ENCODE data around the gene PURA. TPM values are rescaled to one million over a fixed set of nuclear protein-coding genes. Genes with fewer than 3 reads are reported as not detected.

The PURA gene
- total RNA-seq, 1 experiment from 2014 or later: 3.6 TPM

- TF ChIP-seq, protein P1, sequence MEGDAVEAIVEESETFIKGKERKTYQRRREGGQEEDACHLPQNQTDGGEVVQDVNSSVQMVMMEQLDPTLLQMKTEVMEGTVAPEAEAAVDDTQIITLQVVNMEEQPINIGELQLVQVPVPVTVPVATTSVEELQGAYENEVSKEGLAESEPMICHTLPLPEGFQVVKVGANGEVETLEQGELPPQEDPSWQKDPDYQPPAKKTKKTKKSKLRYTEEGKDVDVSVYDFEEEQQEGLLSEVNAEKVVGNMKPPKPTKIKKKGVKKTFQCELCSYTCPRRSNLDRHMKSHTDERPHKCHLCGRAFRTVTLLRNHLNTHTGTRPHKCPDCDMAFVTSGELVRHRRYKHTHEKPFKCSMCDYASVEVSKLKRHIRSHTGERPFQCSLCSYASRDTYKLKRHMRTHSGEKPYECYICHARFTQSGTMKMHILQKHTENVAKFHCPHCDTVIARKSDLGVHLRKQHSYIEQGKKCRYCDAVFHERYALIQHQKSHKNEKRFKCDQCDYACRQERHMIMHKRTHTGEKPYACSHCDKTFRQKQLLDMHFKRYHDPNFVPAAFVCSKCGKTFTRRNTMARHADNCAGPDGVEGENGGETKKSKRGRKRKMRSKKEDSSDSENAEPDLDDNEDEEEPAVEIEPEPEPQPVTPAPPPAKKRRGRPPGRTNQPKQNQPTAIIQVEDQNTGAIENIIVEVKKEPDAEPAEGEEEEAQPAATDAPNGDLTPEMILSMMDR (conservative IDR thresholded peaks at IDR 0.05): no peak
- no peak overlapping the region for H3K9ac ChIP-seq (ENCODE audit: extremely low read depth, insufficient read length, low read length)
- H3K79me2 ChIP-seq (ENCODE audit: insufficient read depth, low read length): no peaks in the 10 kb centered on the region
- Mint-ChIP-seq H3K36me3 (ENCODE audit: insufficient read depth in 1 of 3, low read depth in 3 of 3) (no peaks in the 10 kb centered on the region), H3K9me3 (no peaks in the 10 kb centered on the region), H3K27ac (no peak overlapping the region), H3K4me1 (peaks cover 12 to 17% of the 10 kb centered on the region in 2 experiments), H3K4me3 (no peak overlapping the region), H3K27me3 (ENCODE audit: low read depth) (peaks cover 14% of the 10 kb centered on the region; the same call in 1 of the 2 replicates)
- no peak overlapping the region for H4K91ac ChIP-seq (ENCODE audit: insufficient read length, low read depth, low read length)
- H3K18ac ChIP-seq (ENCODE audit: insufficient read length, low read depth, low read length): no peak overlapping the region
- H3K23ac ChIP-seq (ENCODE audit: insufficient read length, low read depth, low read length): no peak overlapping the region
- H2BK20ac ChIP-seq (ENCODE audit: low read depth, low read length, poor library complexity, severe bottlenecking): no peak overlapping the region
- H4K5ac ChIP-seq (ENCODE audit: insufficient read length, low read depth, low read length): no peak overlapping the region
- H3K56ac ChIP-seq (ENCODE audit: insufficient read length, low read depth, low read length): no peak overlapping the region
- H3K79me1 ChIP-seq (ENCODE audit: insufficient read depth, low read depth, low read length, poor library complexity, severe bottlenecking): no peaks in the 10 kb centered on the region
- no peak overlapping the region for H2AFZ ChIP-seq (ENCODE audit: low read length)
- H4K8ac ChIP-seq (replicated peaks; ENCODE audit: insufficient read length, low read depth, low read length): no peak overlapping the region
- no peak overlapping the region for H3K4me2 ChIP-seq (ENCODE audit: insufficient read depth, insufficient read length, low read length)
- no peak overlapping the region for H2BK15ac ChIP-seq (ENCODE audit: low read depth, low read length)
- no peak overlapping the region for H2BK120ac ChIP-seq (ENCODE audit: low read depth, low read length, poor library complexity, severe bottlenecking)
- no peak overlapping the region for H3K27ac ChIP-seq (ENCODE audit: insufficient read length, low read depth, low read length)
- H3T11ph ChIP-seq (ENCODE audit: low read length): no peak overlapping the region
- H3K4me1 ChIP-seq (ENCODE audit: insufficient read depth, low read length): peaks cover 3% of the 10 kb centered on the region; the same call in 1 of the 2 replicates
- no peaks in the 10 kb centered on the region for H4K20me1 ChIP-seq (ENCODE audit: control insufficient read depth, insufficient read depth, insufficient read length)
- H2BK5ac ChIP-seq (ENCODE audit: insufficient read length, low read length): no peak overlapping the region
- H2BK12ac ChIP-seq (ENCODE audit: insufficient read length, low read depth, low read length): no peak overlapping the region
- H3K23me2 ChIP-seq (ENCODE audit: insufficient read length, low read depth, low read length, poor library complexity, severe bottlenecking): no peaks in the 10 kb centered on the region
- H3K9me3 ChIP-seq (ENCODE audit: control insufficient read depth, low read depth, low read length): no peaks in the 10 kb centered on the region
- no peak for DNase-seq
- no CpG with 5 or more reads among the region's 5 CpGs for WGBS (ENCODE audit: extremely low coverage, insufficient read length, low lambda C conversion rate)
- no peak overlapping the region for H3K4ac ChIP-seq (ENCODE audit: low read depth, low read length)
- H3K27me3 ChIP-seq (ENCODE audit: insufficient read depth, low read length): no peaks in the 10 kb centered on the region
- H2AK5ac ChIP-seq (ENCODE audit: insufficient read length, low read length): no peak overlapping the region
- no peak overlapping the region for H3K14ac ChIP-seq (ENCODE audit: insufficient read depth, low read length)
These were observed 14.5 kb downstream of the PURA start for GRCh38 chr5:140128376-140128775.
